Left forelimb (tissue), 1 donor: ENCODE results near the gene CITED4.
"Not testable (repeated sequence)": the region's sequence is repeated elsewhere in the genome, so short reads cannot be mapped to it uniquely, and the experiment has no call there.

Source experiments
- DNase-seq: peaks from one replicate; pipeline ENCODE4 v3.0.0-alpha.2; 2018; ENCODE audit warnings: low spot score

CITED4 gene, protein sequence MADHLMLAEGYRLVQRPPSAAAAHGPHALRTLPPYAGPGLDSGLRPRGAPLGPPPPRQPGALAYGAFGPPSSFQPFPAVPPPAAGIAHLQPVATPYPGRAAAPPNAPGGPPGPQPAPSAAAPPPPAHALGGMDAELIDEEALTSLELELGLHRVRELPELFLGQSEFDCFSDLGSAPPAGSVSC

DNA sequence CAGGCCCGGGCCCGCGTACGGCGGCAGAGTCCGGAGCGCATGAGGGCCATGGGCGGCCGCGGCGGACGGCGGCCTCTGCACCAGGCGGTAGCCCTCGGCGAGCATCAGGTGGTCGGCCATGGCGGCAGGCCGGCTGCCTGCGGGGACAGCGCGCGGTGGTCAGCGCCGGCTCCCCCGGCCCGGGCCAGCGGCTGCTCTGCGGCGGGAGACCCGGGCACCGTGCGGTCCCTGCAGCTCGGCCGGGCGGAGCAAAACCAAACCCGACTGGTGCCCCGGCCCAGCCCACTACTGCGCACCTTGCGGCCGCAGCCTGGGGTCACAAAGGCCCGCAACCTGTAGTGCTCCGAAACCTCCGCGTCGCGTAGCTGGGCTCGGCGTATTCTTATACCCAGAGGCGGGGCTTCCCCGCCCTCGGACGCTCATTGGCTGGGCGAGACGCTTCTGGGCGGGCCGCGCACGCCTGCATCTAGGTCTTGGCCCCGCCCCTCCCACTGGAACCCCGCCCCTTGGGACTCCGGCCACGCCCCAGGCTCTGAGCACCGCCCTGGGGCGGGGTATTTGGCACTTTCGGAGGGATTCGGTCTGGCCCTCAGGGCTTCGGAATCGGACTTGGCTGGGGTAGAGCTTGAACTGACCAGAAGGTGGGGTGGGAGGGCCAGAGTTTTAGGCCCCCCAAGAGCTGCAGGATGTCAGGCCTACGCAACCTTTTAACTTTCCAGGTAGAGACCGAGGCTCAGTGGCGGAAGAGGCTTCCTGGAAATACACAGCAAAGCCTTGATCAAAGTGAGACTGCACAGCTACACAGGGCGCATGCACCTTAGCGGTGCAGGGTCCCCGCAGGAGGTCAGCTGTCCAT, at the start of gene CITED4:
TSS of gene CITED4 (minus strand) at position 356 of the 856 bp plus-strand sequence. CDS start at position 120, 236 bp downstream.
- DNase-seq: peak; percentile 92

DNA sequence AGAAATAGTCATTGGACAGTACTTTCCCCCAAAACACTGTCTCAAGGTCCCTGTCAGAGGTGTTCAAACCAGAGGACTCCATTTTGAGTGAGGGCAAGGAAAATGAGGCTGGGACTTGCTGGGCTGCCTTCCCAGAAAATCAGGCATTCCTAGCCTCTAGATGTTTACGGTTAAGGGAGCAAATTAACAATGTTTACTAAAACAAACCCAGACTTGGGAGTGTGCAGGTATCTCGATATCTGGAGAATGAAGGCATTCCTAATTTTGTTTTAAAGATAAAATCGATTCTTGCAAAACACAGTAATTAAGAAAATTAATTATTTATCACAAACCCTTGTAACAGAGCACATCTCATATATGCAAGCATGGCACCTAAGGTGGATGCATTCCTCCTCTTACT, 48.9 kb upstream of the CITED4 start:
- DNase-seq: no peak

DNA sequence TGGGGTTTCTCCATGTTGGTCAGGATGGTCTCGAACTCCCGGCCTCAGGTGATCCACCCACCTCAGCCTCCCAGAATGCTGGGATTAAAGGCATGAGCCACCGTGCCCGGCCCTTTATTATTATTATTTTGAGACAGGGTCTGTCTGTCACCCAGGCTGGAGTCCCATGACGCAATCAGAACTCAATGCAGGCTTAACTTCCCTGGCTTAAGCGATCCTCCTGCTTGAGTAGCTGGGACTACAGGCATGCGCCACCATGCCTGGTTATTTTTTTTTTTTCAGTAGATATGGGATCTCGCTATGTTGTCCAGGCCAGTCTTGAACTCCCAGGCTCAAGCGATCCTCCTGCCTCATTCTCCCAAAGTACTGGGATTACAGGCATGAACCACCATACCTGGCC, 47.1 kb upstream of the CITED4 start:
- DNase-seq: no peak

DNA sequence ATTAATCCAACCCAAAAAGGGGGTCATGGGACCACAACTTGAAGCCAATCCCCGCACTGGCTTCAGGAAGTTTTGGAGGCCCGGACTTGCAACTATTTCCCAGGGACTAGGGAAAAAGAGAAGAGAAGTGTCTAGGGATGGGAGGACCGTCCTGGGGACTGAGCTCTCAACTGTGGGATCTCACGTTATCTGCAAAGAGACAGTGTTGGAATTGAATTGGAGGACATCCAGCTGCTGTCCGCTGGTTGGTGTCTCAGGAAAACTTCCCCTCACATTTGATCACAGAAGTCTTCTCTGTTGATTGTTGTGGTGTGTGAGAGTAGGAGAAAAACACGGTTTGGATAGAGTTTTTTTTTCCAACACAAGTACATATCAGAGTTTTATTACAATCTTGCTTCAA, 46.2 kb upstream of the CITED4 start:
- DNase-seq: no peak

DNA sequence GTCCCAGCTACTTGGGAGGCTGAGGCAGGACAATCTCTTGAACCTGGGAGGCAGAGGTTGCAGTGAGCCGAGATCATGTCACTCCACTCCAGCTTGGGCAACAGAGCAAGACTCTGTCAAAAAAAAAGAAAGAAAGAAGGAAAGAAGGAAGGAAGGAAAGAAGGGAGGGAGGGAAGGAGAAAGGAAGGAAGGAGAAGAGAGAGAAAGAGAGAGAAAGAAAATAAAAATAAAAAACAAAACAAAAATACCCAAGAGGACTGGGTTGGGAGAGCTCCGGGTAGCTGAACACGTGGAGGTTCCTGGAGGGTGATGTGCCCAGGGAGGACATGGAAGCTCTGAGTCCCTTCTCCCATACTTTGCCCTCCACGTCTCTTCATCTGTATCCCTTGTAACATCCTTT, 45.7 kb upstream of the CITED4 start:
- no peak for DNase-seq

DNA sequence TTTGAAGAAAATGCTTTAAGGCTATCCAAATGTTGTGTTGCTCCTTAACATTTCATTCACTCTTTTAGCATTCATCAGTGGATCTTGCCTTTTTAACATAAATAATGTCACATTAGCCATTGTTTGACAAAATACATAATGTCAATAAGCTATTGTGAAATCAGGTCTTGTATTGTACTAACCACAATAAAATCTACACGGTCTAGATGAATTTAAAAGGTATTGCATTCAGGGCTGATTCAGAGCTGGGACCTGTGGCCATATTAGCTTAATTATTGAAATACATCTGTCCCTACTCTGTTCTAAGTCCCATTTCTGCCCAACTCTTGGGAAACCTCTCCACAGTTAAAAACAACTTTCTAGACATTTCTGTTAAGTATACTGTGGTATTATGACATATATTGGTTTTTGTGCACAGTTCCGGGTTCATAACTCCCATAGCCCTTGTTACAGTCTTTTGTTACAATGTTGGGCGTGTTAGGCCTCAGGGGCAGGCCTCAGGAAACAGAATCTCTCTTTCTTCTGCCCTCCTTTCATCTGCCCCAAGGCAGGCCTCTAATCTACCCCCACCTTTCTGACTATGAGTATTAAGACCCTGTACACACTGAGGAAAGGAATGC, 44.7 kb upstream of the CITED4 start:
- DNase-seq: no peak

DNA sequence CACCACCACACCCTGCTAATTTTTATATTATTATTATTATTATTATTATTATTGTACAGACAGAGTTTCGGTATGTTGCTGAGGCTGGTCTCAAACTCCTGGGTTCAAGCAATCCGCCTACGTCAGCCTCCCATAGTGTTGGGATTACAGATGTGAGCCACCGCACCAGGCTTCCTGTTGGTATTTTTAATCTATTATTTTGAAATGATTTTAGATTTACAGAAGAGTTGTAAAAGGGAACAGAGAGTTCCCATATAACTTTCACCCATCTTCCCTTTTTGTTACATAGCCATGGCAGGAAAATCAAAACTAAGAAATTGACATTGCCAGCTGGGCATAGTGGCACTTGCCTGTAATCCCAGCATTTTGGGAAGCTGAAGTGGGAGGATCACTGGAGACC, 42.9 kb upstream of the CITED4 start:
- no peak for DNase-seq

DNA sequence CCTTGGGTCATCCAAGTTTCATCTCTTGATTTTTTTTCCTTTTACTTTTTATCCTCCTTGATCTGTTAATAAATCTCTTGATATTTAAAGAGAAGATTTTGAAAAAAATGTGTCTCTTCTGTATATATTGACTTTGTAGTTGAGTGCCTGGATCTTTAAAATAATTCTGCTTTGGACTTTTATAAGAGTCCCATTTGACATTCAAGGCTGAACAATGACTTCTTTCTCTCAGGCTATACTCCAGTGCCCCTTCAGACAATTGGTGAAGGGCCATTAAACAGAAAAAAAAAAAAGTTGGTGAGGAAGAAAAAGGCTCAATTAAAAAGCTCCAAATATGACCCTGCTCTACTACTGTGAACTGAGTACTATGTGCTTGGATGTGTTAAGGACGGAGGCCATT, 40.9 kb upstream of the CITED4 start:
- no peak for DNase-seq

DNA sequence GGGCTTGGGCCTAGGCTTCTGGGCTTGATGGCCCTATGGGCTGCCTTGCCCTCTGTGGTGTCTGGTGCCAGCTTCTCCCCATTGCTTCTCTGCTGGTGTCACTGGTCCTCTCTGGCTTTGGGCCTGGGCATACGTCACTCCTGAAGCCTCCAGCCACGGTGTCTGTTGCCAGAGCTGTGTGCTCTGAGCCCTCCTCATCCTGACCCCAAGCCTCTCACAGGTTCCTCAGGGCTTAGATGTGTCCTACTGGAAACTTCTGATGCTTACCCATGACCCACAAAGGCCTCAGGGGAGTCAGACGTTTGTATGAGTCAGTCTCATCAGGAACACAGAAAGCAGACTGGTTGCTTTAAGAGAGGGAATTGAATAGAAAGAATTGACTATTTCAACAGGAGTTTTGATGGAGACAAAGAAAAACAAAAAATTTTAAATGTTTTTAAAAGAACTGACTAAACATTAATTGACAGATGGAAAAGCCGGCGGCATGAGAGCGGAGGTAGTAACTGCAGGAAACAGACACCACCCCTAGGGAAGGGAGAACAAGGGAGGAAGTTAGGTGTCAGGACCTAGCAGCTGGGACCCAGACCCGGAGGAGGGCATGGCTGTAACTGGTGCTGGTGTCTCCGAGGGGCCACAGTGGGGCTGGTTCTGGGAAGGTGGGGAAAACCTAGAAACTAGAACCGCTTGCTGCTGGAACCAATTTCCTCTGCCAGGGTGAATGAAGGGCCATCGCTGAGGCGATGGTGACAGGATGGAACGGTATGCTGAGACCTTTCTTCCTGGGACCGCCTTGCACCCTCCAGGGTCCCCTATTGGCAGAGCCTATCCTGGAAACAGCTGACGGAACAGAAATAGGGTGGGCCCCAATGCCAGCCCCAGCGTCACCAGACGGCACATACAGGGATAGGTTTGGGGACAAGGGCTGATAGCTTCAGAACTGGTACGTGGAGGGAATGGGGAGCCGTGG, 40.0 kb upstream of the CITED4 start:
- no peak for DNase-seq

DNA sequence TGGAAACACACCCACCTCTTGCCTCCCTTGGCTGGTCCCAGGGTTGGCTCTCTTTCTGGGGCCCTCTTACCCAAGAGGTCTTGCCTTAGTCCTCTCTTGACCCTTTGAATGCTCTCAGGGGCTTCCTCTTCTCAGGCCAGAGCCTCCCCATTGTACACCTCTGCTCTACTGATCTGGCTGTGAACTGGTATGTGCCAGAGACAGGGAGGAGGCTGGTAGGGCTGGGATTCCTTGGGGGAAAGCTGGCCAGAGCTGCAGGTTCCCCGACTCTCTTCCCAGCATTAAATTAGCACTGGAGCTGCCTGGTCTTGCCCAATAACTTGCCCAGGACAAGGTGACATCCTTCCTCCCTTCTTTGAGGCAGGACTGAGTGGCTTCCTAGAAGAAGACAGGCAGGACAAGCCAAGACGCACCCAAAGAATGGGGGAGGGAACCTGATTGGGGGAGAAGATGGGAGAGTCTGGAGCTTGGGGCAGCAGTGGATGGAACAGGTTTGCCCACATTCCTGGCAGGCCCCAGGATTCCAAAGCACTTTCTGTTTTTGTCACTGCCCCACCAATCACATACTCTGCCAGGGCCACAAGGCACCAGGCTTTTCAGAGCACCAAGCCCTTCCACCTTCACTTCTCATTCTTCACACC, 37.2 kb upstream of the CITED4 start:
- DNase-seq: no peak

DNA sequence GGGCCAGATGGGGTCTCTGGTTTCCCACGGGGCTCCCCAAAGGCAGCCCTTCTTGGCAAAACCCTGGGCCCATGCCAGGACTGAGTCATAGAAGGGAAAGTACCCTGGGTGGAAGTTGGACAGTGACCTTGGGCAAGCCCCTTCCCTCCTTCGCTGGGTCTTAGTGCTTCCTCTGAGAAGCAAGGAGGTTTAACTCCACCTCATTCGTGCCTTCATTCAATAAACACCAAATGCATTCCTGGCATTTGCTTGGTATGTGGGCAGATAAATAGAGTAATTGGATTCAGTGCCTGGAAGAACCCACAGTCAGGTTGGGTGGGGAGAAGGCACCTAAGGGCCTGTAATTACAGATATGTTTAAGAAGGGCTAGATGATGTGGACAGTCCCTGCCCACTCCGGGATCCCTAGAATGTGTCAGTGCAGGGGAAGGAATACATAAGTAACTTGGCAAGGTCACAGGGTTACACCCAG, 36.3 kb upstream of the CITED4 start:
- no peak for DNase-seq

DNA sequence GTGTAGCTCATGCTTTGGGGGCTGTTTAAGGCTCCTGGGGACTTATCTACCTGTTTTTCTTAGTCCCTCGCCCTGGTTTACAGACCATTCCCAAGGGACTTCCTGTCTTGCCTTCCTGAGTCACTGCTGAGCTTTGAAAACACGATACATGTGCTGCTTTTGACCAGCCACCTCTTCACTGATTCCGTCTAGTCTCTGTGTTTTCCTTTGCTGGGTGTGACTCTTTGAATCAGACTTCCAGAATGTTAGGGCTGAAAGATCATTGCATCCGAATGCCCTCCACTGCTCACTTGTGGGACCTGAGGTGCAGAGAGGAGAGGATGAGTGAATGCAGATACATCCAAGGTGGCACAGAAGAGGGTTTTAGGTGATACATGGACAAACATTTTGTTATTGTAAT, 35.4 kb upstream of the CITED4 start:
- DNase-seq: no peak

DNA sequence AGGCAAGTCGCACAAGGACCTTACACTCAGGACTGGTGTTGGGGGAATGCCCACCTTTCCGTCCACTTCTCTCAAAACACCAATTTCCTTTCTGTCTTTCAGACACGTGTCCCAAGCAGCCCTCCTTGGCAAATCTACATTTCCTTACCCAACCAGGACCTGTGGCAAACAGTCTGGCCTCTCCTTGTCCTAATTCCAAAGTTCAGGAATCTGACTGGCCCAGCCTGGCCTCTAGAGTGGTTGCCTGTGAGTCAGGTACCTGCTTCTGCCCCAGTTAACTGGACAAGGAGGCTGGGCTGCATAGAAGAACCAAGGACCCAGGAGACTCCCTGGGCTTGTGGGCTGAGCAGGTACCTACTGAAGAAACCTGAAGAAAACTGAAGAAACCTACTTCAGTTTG, 34.3 kb upstream of the CITED4 start:
- DNase-seq: no peak

DNA sequence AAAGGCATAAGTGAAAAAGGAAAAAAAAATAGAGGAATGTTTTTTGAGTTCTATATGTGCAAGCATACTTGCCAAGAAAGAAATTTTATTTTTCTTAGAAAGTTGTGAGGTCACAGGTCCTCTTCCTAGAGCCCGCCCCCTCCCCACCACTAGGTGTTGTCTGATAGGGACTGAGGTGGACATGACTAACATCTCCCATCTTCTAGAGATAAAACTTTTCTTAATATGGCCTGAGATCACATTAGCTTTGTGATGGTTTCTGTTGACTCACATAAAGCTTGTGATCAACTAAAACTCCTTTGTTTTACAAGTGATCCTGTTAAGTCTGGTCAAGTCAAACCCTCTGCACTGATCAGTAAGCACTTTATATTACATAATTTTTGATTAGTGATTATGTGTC, 33.4 kb upstream of the CITED4 start:
- no peak for DNase-seq

DNA sequence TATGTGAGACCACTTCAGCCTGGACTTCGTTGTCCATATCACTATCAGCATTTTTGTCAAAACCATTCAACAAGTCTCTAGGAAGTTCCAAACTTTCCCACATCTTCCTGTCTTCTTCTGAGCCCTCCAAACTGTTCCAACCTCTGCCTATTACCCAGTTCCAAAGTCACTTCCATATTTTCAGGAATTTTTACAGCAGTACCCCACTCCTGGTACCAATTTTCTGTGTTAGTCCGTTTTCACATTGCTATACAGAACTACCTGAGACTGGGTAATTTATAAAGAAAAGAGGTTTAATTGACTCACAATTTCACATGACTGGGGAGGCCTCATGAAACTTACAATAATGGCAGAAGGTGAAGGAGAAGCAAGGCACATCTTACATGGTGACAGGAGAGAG, 32.7 kb upstream of the CITED4 start:
- not testable (repeated sequence) for DNase-seq

DNA sequence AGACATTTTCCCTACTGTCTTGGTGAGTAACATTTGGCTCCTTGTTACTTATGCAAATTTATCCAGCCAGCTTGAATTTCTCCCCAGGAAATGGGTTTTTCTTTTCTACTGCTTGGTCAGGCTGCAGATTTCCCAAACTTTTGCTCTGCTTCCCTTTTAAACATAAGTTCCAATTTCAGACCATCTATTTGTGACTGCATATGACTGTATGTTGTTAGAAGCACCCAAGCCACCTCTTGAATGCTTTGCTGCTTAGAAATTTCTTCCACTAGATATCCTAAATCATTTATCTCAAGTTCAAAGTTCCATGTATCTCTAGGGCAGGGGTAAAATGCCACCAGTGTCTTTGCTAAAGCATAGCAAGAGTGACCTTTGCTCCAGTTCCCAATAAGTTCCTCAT, 32.3 kb upstream of the CITED4 start:
- no peak for DNase-seq

DNA sequence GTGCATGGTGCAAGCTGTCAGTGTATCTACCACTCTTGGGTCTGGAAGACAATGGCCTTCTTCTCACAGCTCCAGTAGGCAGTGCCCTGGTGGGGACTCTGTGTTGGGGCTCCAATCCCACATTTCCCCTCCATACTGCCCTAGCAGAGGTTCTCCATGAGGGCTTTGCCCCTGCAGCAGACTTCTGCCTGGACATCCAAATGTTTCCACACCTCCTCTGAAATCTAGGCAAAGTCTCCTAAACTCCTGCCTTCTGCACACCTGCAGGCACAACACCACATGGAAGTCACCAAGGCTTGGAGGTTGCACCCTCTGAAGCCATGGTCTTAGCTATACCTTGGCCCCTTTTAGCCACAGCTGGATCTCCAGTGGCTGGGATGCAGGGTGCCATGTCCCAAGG, 31.8 kb upstream of the CITED4 start:
- DNase-seq: no peak

DNA sequence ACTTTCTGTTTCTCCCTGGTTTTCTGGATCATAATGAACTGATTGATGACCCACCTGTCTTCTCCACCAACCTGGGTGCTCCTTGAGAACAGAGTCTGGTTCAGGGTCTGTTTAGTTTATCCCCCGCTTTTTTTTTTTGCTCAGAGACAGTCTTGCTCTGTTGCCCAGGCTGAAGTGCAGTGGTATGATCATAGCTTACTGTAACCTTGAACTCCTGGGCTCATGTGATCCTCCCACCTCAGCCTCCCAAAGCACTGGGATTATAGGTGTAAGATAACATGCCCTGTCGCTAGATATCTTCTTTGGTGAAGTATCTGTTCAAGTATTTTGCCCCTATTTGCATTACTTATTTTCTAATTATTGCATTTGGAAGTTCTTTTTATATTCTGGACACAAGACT, 30.2 kb upstream of the CITED4 start:
- DNase-seq: no peak

DNA sequence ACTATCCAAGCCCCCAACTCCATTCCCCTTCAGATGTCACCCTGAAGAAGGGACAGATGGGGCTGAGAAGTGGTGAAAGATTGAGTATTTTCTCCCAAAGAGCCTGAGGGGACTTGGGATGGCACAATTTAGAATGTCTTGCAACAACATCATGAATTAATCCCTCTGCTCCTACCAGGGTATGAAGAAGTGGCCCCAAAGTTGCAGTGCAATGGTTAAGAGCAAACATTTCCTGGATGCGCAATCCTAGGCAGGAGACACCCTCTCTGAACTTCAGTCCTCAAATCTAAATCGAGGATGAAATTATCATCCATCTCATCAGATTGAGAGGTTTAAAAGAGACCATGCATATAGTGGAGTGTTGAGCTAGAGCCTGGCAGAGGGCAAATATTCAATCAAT, 28.6 kb upstream of the CITED4 start:
- no peak for DNase-seq

DNA sequence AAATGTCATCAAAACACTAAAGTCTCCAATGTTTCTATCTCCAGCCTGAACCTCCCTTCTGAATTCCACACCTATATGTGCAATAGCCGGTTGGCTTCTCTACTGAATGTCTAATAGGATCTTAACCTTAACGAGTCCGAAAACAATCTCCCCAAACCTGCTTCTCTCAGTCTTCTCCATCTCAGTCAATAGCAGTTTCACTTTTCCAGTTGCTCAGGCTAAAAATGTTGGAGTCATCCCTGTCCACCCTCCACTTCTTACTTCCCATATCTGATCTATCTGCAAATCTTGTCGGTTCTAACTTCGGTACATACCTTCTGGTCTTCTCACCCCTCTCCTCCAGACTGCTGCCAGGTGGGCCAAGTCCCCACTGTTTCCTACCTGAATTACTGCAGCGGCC, 25.5 kb upstream of the CITED4 start:
- DNase-seq: no peak

DNA sequence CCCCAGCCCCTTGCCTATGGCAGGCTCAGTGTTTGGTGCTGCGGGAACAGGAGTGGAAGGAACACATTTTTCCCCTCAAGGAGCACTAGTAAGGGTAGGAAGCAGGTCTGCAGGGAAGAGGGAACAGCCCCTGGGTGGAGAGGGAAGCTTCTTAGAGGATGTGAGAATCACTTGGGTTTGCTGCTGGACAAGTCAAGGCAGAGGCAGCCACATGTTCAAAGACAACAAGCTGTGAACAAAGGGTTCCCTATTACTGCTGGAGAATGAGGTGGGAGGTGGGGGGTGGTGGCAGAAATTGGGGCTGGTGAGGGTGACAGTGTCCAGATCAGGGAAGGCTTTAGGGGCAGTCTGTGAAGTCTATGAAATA, 24.8 kb upstream of the CITED4 start:
- no peak for DNase-seq
